Liver (tissue), 9 donors: ENCODE measurements around the gene NR5A1. TPM values are rescaled to one million over a fixed set of nuclear protein-coding genes. Genes with fewer than 3 reads are reported as not detected.

Experiments used
- DNase-seq: peaks from one replicate; pipeline ENCODE4 v3.0.0-alpha.2; 2017; ENCODE audit warnings: low spot score
- H3K27ac ChIP-seq, 2 donors: one replicate each; pipeline ENCODE4 v1.7.0; 2013; ENCODE audit warnings: inconsistent platforms in 2 of 2, low read length in 2 of 2, control low read depth in 1 of 2, low read depth in 1 of 2, mild to moderate bottlenecking in 1 of 2
- H3K27me3 ChIP-seq, 4 donors: one replicate each; pipeline versions ENCODE4 v1.6.1 to v1.7.0; 2013; ENCODE audit warnings: low read length in 3 of 4, inconsistent platforms in 1 of 4, mild to moderate bottlenecking in 1 of 4, moderate library complexity in 1 of 4; ENCODE audit not compliant: control insufficient read depth in 4 of 4, insufficient read depth in 4 of 4
- H3K36me3 ChIP-seq, 4 donors: one replicate each; pipeline versions ENCODE4 v1.6.1 to v1.7.0; 2013; ENCODE audit warnings: low read length in 3 of 4, mild to moderate bottlenecking in 3 of 4, low read depth in 1 of 4, moderate library complexity in 1 of 4; ENCODE audit not compliant: control insufficient read depth in 4 of 4, insufficient read depth in 3 of 4
- H3K4me1 ChIP-seq, 4 donors: one replicate each; pipeline versions ENCODE4 v1.6.1 to v1.7.0; 2013; ENCODE audit warnings: low read length in 3 of 4, mild to moderate bottlenecking in 3 of 4, moderate library complexity in 1 of 4; ENCODE audit not compliant: control insufficient read depth in 4 of 4, insufficient read depth in 4 of 4
- H3K4me3 ChIP-seq, 3 donors: one replicate each; pipeline versions ENCODE4 v1.6.1 to v1.7.0; 2013; ENCODE audit warnings: low read length in 3 of 3, control low read depth in 1 of 3, low read depth in 1 of 3, mild to moderate bottlenecking in 1 of 3
- H3K9ac ChIP-seq, 2 donors: one replicate each; pipeline ENCODE4 v1.7.0; 2013; ENCODE audit warnings: low read length in 2 of 2, mild to moderate bottlenecking in 2 of 2, moderate library complexity in 2 of 2, control low read depth in 1 of 2, low read depth in 1 of 2
- H3K9me3 ChIP-seq, 4 donors: one replicate each; pipeline versions ENCODE4 v1.6.1 to v1.7.0; 2013; ENCODE audit warnings: low read length in 3 of 4; ENCODE audit not compliant: control insufficient read depth in 4 of 4
- EGR1 ChIP-seq, 2 donors: IDR thresholded peaks; 2 replicates each; pipeline ENCODE4 v1.6.1; 2016 to 2018; ENCODE audit warnings: antibody characterized with exemption in 2 of 2, low read depth in 2 of 2
- FOXA1 ChIP-seq: IDR thresholded peaks from 2 replicates; pipeline ENCODE4 v1.6.1; 2016; ENCODE audit warnings: antibody characterized with exemption
- FOXA2 ChIP-seq: IDR thresholded peaks from 2 replicates; pipeline ENCODE4 v1.6.1; 2016; ENCODE audit warnings: antibody characterized with exemption
- GABPA ChIP-seq, 2 donors: IDR thresholded peaks in 1 of 2; conservative IDR thresholded peaks in 1 of 2; 2 replicates each; pipeline ENCODE4 v1.6.1; 2016; ENCODE audit warnings: antibody characterized with exemption in 2 of 2, mild to moderate bottlenecking in 1 of 2, moderate library complexity in 1 of 2
- HNF4A ChIP-seq, 2 donors: conservative IDR thresholded peaks; 2 replicates each; pipeline ENCODE4 v1.6.1; 2016; ENCODE audit warnings: antibody characterized with exemption in 2 of 2, mild to moderate bottlenecking in 2 of 2
- HNF4G ChIP-seq: IDR thresholded peaks from 2 replicates; pipeline ENCODE4 v1.6.1; 2016; ENCODE audit warnings: antibody characterized with exemption
- JUND ChIP-seq, 2 donors: IDR thresholded peaks; 2 replicates each; pipeline ENCODE4 v1.6.1; 2016; ENCODE audit warnings: antibody characterized with exemption in 2 of 2
- NR2F2 ChIP-seq: IDR thresholded peaks from 2 replicates; pipeline ENCODE4 v1.6.1; 2016; ENCODE audit warnings: antibody characterized with exemption
- RAD21 ChIP-seq, 2 donors: IDR thresholded peaks; 2 replicates each; pipeline ENCODE4 v1.6.1; 2016; ENCODE audit warnings: antibody characterized with exemption in 2 of 2, mild to moderate bottlenecking in 2 of 2
- RXRA ChIP-seq, 2 donors: IDR thresholded peaks; 2 replicates each; pipeline ENCODE4 v1.6.1; 2017 to 2018; ENCODE audit warnings: antibody characterized with exemption in 2 of 2, mild to moderate bottlenecking in 1 of 2
- SP1 ChIP-seq: IDR thresholded peaks from 2 replicates; pipeline ENCODE4 v1.6.1; 2018; ENCODE audit warnings: antibody characterized with exemption, mild to moderate bottlenecking
- TAF1 ChIP-seq: conservative IDR thresholded peaks from 2 replicates; pipeline ENCODE4 v1.6.1; 2016; ENCODE audit warnings: antibody characterized with exemption, mild to moderate bottlenecking
- YY1 ChIP-seq: IDR thresholded peaks from 2 replicates; pipeline ENCODE4 v1.6.1; 2016; ENCODE audit warnings: antibody characterized with exemption, mild to moderate bottlenecking
- WGBS: extraction: QIAGEN DNeasy Blood & Tissue Kit; methylation state at CpG from one replicate; pipeline ENCODE4 v1.1.7; 2013; 5-methylcytosine and 5-hydroxymethylcytosine counted together
- polyA plus RNA-seq, 2 donors: library from polyadenylated mRNA; stranded (reverse) in 1 of 2; unstranded in 1 of 2; fragments of 200-250 nt in 1 of 2; fragments of >200 nt in 1 of 2; fragmentation: Nextera tagmentation in 1 of 2; extraction: Ambion mirVana in 1 of 2; gene quantifications; one replicate each; pipeline versions ENCODE4 v1.2.1 to v1.2.3, GENCODE V29; 2013 to 2015
- total RNA-seq, 2 donors: library from RNA; depleted of rRNA; stranded (reverse); fragments of >200 nt; gene quantifications; one replicate each; pipeline ENCODE4 v1.2.3, GENCODE V29; 2014
- TF ChIP-seq, protein P1 (sequence below): IDR thresholded peaks from 2 replicates; pipeline ENCODE4 v1.6.1; 2016; ENCODE audit warnings: antibody characterized with exemption
- TF ChIP-seq, protein P2 (sequence below): IDR thresholded peaks from 2 replicates; pipeline ENCODE4 v1.6.1; 2016; ENCODE audit warnings: antibody characterized with exemption
- TF ChIP-seq, protein P3 (sequence below): fragments of 150-350 bp; IDR thresholded peaks from 2 replicates; pipeline ENCODE4 v1.5.1; 2017; ENCODE audit warnings: improper control_type of control experiment, low read depth, low read length; ENCODE audit not compliant: missing input control
- TF ChIP-seq, protein P4 (sequence below): IDR thresholded peaks from 2 replicates; pipeline ENCODE4 v1.6.1; 2016; ENCODE audit warnings: antibody characterized with exemption, mild to moderate bottlenecking
- TF ChIP-seq, protein P5 (sequence below): IDR thresholded peaks from 2 replicates; pipeline ENCODE4 v1.6.1; 2016; ENCODE audit warnings: antibody characterized with exemption
- donor health status: healthy.
- donor health status: healthy.
- donor health status: healthy.
- donor health status: healthy.
- donor health status: healthy.

NR5A1 gene
- total and polyA plus RNA-seq, 4 donors = not detected

DNA sequence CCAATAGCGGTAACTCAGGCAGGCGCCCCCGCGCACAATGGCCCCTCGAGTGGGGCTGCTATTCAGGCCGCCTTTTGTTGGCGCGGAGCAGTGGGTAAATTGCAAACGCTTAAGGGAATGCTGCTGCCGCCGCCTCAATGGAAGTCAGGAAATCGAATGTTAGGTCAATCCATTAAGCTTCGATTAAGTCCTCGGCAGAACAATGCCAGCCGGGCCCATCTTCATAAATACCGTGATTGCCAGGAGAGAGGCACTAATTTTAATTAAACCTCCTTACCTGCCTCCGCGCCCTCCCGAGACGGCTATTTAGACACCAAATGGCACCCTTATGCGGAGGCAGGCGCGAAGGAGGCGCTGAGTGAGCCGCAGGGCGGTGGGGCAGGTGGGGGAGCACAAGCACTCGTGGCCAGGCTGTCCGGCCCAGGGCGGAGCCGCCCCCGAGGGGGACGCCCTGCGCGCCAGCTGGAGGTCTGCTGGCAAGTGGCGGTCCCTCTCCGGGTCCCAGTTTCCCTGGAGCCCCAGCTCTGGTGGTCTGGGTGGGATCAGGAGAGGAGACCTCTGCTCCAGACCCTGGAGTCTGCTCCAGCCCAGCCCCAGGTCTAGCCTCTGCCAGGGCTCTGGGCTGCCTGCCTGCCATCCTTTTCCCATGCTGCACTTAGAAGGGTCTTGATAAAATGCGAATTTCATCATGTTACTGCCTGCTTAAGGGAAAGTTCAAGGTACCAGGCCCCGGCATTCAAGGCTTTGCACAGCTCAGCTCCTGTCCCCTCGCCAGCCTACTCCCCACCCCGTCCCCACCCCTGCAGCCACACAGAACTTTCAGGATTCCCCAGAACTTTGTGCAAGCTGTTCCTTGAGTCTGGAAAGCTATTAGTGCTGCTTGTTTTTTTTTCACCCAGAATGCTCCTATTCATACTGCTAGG is 19.7 kb downstream of the NR5A1 start:
- no peak for TF ChIP-seq RAD21 (IDR thresholded peaks at IDR 0.05)
- TF ChIP-seq, protein P1, sequence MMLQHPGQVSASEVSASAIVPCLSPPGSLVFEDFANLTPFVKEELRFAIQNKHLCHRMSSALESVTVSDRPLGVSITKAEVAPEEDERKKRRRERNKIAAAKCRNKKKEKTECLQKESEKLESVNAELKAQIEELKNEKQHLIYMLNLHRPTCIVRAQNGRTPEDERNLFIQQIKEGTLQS = no peak
- TF ChIP-seq JUND (IDR thresholded peaks at IDR 0.05) = no peak
- no peak for TF ChIP-seq FOXA2
- TF ChIP-seq FOXA1 = no peak
- no peak for TF ChIP-seq TAF1
- TF ChIP-seq HNF4G = no peak
- Histone ChIP-seq H3K4me1 (no peaks in the 10 kb centered on the region), H3K27me3 (no peaks in the 10 kb centered on the region), H3K36me3 (no peaks in the 10 kb centered on the region), H3K9ac (no peak overlapping the region), H3K27ac (no peak overlapping the region), H3K9me3 (no peaks in the 10 kb centered on the region), H3K4me3 (no peak overlapping the region)
- 44% methylated on average over 40 of the region's 40 CpGs for WGBS
- DNase-seq = no peak

DNA sequence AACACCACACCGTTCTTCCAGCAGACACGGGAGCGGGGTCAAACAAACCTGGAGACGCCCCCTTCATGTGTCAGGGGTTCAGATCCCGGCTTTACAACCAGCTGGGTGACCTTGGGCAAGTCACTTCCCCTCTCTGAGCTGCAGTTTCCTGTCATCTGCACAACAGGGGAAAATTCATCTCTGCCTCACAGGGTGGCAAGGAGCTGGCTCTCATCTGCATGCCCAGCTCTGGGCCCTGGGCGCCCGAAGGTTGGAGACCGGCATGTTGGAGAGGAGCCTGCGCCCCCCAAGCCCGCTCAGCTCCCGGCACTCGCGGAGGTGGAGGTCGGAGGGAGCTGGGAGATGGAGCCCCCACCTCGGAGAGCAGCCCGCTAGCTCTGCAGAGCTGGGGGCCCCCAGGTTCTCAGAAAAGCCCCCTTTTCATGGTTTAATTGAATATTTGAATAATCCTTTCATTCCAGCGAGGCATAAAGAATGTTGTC is 20.4 kb downstream of the NR5A1 start:
- Histone ChIP-seq H3K27ac (no peak overlapping the region), H3K9ac (no peak overlapping the region), H3K4me3 (no peak overlapping the region), H3K9me3 (no peaks in the 10 kb centered on the region), H3K4me1 (no peaks in the 10 kb centered on the region), H3K27me3 (no peaks in the 10 kb centered on the region), H3K36me3 (no peaks in the 10 kb centered on the region)
- DNase-seq = no peak
- TF ChIP-seq, protein P2, sequence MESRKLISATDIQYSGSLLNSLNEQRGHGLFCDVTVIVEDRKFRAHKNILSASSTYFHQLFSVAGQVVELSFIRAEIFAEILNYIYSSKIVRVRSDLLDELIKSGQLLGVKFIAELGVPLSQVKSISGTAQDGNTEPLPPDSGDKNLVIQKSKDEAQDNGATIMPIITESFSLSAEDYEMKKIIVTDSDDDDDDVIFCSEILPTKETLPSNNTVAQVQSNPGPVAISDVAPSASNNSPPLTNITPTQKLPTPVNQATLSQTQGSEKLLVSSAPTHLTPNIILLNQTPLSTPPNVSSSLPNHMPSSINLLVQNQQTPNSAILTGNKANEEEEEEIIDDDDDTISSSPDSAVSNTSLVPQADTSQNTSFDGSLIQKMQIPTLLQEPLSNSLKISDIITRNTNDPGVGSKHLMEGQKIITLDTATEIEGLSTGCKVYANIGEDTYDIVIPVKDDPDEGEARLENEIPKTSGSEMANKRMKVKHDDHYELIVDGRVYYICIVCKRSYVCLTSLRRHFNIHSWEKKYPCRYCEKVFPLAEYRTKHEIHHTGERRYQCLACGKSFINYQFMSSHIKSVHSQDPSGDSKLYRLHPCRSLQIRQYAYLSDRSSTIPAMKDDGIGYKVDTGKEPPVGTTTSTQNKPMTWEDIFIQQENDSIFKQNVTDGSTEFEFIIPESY = no peak
- TF ChIP-seq HNF4A (conservative IDR thresholded peaks at IDR 0.05) = no peak
- TF ChIP-seq GABPA (IDR thresholded peaks at IDR 0.05 in 1 of 2, conservative IDR thresholded peaks at IDR 0.05 in 1 of 2) = no peak
- TF ChIP-seq SP1 = no peak
- TF ChIP-seq, protein P3, sequence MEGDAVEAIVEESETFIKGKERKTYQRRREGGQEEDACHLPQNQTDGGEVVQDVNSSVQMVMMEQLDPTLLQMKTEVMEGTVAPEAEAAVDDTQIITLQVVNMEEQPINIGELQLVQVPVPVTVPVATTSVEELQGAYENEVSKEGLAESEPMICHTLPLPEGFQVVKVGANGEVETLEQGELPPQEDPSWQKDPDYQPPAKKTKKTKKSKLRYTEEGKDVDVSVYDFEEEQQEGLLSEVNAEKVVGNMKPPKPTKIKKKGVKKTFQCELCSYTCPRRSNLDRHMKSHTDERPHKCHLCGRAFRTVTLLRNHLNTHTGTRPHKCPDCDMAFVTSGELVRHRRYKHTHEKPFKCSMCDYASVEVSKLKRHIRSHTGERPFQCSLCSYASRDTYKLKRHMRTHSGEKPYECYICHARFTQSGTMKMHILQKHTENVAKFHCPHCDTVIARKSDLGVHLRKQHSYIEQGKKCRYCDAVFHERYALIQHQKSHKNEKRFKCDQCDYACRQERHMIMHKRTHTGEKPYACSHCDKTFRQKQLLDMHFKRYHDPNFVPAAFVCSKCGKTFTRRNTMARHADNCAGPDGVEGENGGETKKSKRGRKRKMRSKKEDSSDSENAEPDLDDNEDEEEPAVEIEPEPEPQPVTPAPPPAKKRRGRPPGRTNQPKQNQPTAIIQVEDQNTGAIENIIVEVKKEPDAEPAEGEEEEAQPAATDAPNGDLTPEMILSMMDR = no peak
- no peak for TF ChIP-seq RAD21 (IDR thresholded peaks at IDR 0.05)
- TF ChIP-seq RXRA (IDR thresholded peaks at IDR 0.05) = no peak
- TF ChIP-seq FOXA2 = no peak
- TF ChIP-seq NR2F2 = no peak
- no peak for TF ChIP-seq FOXA1
- TF ChIP-seq HNF4G = no peak
- TF ChIP-seq JUND (IDR thresholded peaks at IDR 0.05) = no peak
- TF ChIP-seq EGR1 (IDR thresholded peaks at IDR 0.05; ENCODE audit: low read depth in 2 of 2) = no peak
- TF ChIP-seq, protein P4, sequence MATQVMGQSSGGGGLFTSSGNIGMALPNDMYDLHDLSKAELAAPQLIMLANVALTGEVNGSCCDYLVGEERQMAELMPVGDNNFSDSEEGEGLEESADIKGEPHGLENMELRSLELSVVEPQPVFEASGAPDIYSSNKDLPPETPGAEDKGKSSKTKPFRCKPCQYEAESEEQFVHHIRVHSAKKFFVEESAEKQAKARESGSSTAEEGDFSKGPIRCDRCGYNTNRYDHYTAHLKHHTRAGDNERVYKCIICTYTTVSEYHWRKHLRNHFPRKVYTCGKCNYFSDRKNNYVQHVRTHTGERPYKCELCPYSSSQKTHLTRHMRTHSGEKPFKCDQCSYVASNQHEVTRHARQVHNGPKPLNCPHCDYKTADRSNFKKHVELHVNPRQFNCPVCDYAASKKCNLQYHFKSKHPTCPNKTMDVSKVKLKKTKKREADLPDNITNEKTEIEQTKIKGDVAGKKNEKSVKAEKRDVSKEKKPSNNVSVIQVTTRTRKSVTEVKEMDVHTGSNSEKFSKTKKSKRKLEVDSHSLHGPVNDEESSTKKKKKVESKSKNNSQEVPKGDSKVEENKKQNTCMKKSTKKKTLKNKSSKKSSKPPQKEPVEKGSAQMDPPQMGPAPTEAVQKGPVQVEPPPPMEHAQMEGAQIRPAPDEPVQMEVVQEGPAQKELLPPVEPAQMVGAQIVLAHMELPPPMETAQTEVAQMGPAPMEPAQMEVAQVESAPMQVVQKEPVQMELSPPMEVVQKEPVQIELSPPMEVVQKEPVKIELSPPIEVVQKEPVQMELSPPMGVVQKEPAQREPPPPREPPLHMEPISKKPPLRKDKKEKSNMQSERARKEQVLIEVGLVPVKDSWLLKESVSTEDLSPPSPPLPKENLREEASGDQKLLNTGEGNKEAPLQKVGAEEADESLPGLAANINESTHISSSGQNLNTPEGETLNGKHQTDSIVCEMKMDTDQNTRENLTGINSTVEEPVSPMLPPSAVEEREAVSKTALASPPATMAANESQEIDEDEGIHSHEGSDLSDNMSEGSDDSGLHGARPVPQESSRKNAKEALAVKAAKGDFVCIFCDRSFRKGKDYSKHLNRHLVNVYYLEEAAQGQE = no peak
- TF ChIP-seq YY1 = no peak
- TF ChIP-seq, protein P1 = no peak
- TF ChIP-seq, protein P5, sequence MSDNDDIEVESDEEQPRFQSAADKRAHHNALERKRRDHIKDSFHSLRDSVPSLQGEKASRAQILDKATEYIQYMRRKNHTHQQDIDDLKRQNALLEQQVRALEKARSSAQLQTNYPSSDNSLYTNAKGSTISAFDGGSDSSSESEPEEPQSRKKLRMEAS = no peak
- 47% methylated on average over 17 of the region's 17 CpGs for WGBS
